ENCODE results near the gene SMAD2.
A peak's percentile ranks its signal among the peaks of the same experiment; 100 is the strongest.
"Not testable (repeated sequence)": the region's sequence is repeated elsewhere in the genome, so short reads cannot be mapped to it uniquely, and the experiment has no call there.

The SMAD2 gene

GRCh38 chr18:47795434-47795814 is 135.0 kb downstream of the SMAD2 start:
- no peak for DNase-seq (ENCODE audit: low read depth in 3 of 3, low spot score in 1 of 3)

GRCh38 chr18:47794725-47795433 is 135.6 kb downstream of the SMAD2 start:
- no peak for DNase-seq (ENCODE audit: low read depth in 3 of 3, low spot score in 1 of 3)

- DNase-seq (ENCODE audit: low read depth in 3 of 3, low spot score in 1 of 3) = no peak
Measured at GRCh38 chr18:47793609-47794008, 136.8 kb downstream of the SMAD2 start.

GRCh38 chr18:47791461-47791985 is 138.9 kb downstream of the SMAD2 start:
- DNase-seq (ENCODE audit: low read depth in 3 of 3, low spot score in 1 of 3) = no peak

GRCh38 chr18:47790036-47790435 is 140.4 kb downstream of the SMAD2 start:
- DNase-seq (ENCODE audit: low read depth in 3 of 3, low spot score in 1 of 3) = no peak

GRCh38 chr18:47788621-47789020 is 141.8 kb downstream of the SMAD2 start:
- DNase-seq (ENCODE audit: low read depth in 3 of 3, low spot score in 1 of 3) = no peak

- no peak for DNase-seq (ENCODE audit: low read depth in 3 of 3, low spot score in 1 of 3)
Measured at GRCh38 chr18:47781561-47781960, 148.9 kb downstream of the SMAD2 start.

- no peak for DNase-seq (ENCODE audit: low read depth in 3 of 3, low spot score in 1 of 3)
Measured at GRCh38 chr18:47780011-47780725, 150.3 kb downstream of the SMAD2 start.

GRCh38 chr18:47779381-47779780 is 151.1 kb downstream of the SMAD2 start:
- no peak for DNase-seq (ENCODE audit: low read depth in 3 of 3, low spot score in 1 of 3)

GRCh38 chr18:47777626-47778025 is 152.8 kb downstream of the SMAD2 start:
- no peak for DNase-seq (ENCODE audit: low read depth in 3 of 3, low spot score in 1 of 3)

GRCh38 chr18:47775961-47776360 is 154.5 kb downstream of the SMAD2 start:
- no peak for DNase-seq (ENCODE audit: low read depth in 3 of 3, low spot score in 1 of 3)

GRCh38 chr18:47773931-47774330 is 156.5 kb downstream of the SMAD2 start:
- DNase-seq (ENCODE audit: low read depth in 3 of 3, low spot score in 1 of 3) = no peak

GRCh38 chr18:47772374-47773248 is 157.8 kb downstream of the SMAD2 start:
- peak in 1 of 3 donors; percentile 55 for DNase-seq (ENCODE audit: low read depth in 3 of 3, low spot score in 1 of 3)

- no peak for DNase-seq (ENCODE audit: low read depth in 3 of 3, low spot score in 1 of 3)
Measured at GRCh38 chr18:47771922-47772321, 158.5 kb downstream of the SMAD2 start.

GRCh38 chr18:47767699-47768098 is 162.8 kb downstream of the SMAD2 start:
- DNase-seq (ENCODE audit: low read depth in 3 of 3, low spot score in 1 of 3) = no peak

GRCh38 chr18:47767198-47767597 is 163.3 kb downstream of the SMAD2 start:
- DNase-seq (ENCODE audit: low read depth in 3 of 3, low spot score in 1 of 3) = not testable (repeated sequence)
